GM19463 (cell line): ENCODE measurements around the gene TECTA.
A peak's percentile ranks its signal among the peaks of the same experiment; 100 is the strongest.
"Not testable (repeated sequence)": the region's sequence is repeated elsewhere in the genome, so short reads cannot be mapped to it uniquely, and the experiment has no call there.

Experiments used
- ATAC-seq: cut with Tn5 transposase; IDR thresholded peaks from one replicate; pipeline ENCODE4 v1.9.1; 2021; ENCODE audit warnings: mild to moderate bottlenecking, moderate library complexity; ENCODE audit not compliant: unreplicated experiment

Gene TECTA

DNA sequence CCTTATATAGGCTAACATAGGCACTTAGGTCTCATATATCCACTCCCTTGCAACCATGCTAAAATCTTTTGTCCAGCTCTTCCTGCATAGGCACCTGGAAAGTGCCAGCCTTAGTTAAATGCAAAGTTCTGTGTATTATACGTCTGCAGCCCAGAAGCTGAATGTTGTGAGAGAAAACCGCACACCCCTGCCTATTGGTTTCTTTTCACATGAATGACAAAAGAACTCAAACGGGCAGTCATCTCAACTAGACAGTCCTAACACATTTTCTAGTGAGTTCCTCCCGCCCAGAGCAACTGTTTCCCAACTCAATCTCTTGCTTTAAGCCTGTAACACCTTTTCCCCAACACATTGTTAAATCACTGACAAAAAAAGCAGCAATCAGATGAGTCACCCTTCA is 122.1 kb downstream of the TECTA start:
- ATAC-seq: no peak

GRCh38 chr11:121225382-121225781 is 124.3 kb downstream of the TECTA start:
- no peak for ATAC-seq

DNA sequence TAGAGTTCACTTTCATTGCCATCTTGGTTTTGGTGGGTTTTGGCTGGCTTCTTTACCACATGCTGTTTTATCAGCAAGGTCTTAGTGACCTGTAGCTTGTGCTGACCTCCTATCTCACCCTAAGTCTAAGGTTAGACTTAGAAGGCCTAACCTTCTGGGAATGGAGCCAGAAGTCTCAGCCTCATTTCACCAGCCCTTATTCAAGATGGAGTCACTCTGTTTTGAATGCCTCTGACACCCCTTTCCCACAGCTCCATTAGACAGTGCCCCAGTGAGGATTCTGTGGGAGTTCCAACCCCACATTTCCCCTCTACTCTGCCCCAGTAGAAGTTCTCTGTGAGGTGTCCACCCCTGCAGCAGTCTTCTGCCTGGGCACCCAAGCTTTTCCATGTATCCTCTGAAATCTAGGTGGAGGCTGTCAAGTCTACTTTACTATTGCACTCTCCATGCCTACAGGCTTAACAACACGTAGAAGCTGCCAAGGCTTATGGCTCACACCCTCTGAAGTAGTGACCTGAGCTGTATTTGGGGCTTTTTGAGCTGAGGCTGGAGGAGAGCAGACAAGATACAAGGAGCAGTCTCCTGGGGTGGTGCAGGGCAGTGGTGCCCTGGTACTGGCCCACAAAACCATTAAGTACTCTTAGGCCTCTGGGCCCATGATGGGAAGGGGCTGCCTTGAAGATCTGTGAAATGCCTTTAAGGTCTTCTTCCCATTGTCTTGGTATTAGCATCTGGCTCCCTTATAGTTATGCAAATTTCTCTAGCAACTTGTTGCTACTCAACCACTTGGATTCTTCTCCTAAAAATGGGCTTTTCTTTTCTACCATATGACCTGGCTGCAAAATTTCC is 125.6 kb downstream of the TECTA start:
- no peak for ATAC-seq

DNA sequence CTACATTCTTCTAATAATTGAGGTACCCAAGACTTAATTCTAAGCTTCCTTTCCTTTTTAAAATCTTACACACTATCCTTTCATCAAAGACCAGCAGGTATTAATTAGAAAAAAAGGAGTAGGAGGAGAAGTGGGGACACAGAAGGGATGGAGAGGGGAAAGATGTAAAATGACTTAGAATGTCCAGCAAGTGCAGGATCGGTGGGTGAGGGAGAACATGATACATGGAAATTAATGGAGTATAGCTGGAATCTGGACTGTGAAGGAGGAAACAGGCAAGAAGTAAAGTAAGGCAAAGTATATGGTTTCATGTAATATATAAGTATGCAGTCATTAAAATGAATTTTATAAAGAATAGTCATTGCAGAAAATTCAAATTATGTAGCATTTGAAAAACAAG is 127.8 kb downstream of the TECTA start:
- no peak for ATAC-seq

- no peak for ATAC-seq
Measured at GRCh38 chr11:121229495-121230215, 128.6 kb downstream of the TECTA start.

GRCh38 chr11:121231576-121232278 is 130.7 kb downstream of the TECTA start:
- no peak for ATAC-seq

- ATAC-seq: no peak
Measured at GRCh38 chr11:121235057-121235456, 134.0 kb downstream of the TECTA start.

DNA sequence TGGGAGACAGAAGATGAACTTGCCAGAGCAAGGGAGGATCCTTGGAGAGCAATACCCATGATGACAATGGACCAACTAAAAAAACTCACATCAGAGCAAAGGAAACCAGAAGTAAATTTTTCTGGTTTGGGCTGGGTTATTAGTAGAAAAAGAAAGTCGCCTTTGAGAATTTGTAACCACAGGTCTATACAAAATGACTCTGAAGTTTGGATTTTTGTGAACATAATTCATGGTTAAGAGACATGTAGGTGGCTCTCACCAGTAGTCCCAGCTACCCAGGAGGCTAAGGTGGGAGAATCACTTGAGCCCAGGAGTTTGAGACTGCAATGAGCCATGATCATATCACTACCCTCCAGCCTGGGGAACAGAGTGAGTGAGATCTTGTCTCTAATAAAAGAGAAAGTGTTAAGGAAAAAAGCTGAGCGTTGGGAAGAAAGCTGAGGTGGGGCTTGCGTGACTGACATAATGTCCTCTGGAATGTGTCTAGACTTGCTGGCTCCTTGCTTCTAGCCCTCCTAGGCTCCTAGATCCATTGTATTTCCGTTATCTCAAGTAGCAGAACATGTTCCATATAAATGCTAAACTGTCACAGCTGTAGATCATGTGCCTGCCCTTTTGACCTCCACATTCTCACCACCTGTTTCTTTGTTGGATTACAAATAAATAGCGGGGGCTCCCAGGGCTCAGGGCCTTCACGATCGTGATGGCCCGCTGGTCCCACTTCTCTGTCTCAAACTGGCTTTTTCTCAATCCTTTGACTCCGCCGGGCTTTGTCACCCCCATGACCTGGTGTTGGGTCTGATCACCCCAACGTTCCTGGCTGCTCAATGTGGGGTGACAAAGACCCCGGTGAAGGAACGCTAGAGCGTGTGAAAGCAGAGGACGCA is 135.3 kb downstream of the TECTA start:
- ATAC-seq: peak; percentile 77

GRCh38 chr11:121237247-121237646 is 136.2 kb downstream of the TECTA start:
- not testable (repeated sequence) for ATAC-seq

GRCh38 chr11:121237686-121238658 is 136.9 kb downstream of the TECTA start:
- ATAC-seq: no peak

DNA sequence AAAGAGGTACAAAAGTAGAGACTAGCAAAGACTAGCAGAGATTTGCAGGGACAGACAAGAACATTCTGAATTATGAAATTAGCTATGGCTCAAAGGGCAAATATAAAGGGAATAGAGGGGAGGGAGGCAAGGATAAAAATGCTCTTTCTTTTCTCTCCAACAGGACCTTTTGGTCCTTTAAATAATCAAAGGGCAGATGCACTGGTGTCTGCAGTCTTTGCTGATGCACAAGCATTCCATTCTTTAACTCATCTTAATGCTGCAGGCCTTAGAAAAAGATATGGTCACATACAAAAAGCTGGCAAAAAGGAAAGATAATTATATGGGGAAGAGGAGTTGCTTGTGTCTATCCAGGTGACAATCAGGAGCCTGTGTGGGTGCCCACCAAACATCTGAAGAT is 137.9 kb downstream of the TECTA start:
- ATAC-seq: no peak

DNA sequence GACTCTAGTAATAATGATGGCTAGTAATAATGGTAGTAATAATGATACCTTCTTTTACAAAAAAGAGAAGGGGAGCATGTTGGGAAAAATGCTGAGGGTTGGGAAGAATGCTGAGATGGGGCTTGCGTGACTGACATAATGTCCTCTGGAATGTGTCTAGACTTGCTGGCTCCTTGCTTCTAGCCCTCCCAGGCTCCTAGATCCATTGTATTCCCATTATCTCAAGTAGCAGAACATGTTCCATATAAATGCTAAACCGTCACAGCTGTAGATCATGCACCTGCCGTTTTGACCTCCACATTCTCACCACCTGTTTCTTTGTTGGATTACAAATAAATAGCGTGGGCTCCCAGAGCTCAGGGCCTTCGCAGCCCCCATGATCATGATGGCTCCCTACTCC is 139.0 kb downstream of the TECTA start:
- not testable (repeated sequence) for ATAC-seq

GRCh38 chr11:121240650-121241303 is 139.7 kb downstream of the TECTA start:
- ATAC-seq: no peak
